ENCODE measurements around the gene FEZ2.

DNA sequence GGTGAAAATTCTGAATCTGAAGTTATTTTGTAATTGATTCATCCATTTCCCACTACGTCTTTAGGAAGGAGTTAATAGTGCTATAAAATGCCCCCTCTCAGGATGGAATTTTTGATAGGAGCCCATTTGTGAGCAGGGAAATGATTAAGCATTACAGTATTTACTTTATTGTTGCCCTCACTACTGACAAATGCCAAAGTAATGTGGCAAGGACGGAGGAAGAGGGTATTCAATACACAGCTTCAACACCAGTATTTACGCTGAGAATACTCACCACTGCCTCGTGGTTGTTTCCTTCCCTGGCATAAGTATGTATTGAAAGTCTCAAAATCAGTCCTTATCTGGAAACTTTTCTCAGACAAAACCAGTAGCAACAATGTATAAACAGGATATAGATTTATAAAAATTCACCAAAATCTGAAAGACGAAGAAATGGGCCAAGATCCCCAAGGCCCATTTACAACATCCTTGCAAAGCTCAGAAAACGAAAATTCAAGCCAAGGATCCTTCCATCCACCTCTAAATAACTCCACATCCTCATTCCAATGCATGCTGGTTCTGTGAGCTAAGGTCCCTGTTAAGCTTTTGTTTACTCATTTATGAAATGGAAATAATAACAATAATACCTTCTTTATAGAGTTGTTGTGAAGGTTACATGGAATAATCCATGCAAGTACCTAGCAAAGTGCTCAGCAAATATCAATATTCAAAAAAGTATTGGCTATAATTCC, 29.3 kb downstream of the FEZ2 start:
- TF ChIP-seq, protein P1, sequence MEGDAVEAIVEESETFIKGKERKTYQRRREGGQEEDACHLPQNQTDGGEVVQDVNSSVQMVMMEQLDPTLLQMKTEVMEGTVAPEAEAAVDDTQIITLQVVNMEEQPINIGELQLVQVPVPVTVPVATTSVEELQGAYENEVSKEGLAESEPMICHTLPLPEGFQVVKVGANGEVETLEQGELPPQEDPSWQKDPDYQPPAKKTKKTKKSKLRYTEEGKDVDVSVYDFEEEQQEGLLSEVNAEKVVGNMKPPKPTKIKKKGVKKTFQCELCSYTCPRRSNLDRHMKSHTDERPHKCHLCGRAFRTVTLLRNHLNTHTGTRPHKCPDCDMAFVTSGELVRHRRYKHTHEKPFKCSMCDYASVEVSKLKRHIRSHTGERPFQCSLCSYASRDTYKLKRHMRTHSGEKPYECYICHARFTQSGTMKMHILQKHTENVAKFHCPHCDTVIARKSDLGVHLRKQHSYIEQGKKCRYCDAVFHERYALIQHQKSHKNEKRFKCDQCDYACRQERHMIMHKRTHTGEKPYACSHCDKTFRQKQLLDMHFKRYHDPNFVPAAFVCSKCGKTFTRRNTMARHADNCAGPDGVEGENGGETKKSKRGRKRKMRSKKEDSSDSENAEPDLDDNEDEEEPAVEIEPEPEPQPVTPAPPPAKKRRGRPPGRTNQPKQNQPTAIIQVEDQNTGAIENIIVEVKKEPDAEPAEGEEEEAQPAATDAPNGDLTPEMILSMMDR (IDR thresholded peaks at IDR 0.05; ENCODE audit: poor library complexity, severe bottlenecking) = no peak
- TF ChIP-seq EP300 (conservative IDR thresholded peaks at IDR 0.05; ENCODE audit: poor library complexity, severe bottlenecking) (no peak), RAD21 (conservative IDR thresholded peaks at IDR 0.05) (no peak)
- TF ChIP-seq, protein P2, sequence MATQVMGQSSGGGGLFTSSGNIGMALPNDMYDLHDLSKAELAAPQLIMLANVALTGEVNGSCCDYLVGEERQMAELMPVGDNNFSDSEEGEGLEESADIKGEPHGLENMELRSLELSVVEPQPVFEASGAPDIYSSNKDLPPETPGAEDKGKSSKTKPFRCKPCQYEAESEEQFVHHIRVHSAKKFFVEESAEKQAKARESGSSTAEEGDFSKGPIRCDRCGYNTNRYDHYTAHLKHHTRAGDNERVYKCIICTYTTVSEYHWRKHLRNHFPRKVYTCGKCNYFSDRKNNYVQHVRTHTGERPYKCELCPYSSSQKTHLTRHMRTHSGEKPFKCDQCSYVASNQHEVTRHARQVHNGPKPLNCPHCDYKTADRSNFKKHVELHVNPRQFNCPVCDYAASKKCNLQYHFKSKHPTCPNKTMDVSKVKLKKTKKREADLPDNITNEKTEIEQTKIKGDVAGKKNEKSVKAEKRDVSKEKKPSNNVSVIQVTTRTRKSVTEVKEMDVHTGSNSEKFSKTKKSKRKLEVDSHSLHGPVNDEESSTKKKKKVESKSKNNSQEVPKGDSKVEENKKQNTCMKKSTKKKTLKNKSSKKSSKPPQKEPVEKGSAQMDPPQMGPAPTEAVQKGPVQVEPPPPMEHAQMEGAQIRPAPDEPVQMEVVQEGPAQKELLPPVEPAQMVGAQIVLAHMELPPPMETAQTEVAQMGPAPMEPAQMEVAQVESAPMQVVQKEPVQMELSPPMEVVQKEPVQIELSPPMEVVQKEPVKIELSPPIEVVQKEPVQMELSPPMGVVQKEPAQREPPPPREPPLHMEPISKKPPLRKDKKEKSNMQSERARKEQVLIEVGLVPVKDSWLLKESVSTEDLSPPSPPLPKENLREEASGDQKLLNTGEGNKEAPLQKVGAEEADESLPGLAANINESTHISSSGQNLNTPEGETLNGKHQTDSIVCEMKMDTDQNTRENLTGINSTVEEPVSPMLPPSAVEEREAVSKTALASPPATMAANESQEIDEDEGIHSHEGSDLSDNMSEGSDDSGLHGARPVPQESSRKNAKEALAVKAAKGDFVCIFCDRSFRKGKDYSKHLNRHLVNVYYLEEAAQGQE (IDR thresholded peaks at IDR 0.05; ENCODE audit: borderline replicate concordance) = no peak

All from neural cell (in vitro differentiated cells).